ENCODE data around the gene DSG3.

The DSG3 gene

DNA sequence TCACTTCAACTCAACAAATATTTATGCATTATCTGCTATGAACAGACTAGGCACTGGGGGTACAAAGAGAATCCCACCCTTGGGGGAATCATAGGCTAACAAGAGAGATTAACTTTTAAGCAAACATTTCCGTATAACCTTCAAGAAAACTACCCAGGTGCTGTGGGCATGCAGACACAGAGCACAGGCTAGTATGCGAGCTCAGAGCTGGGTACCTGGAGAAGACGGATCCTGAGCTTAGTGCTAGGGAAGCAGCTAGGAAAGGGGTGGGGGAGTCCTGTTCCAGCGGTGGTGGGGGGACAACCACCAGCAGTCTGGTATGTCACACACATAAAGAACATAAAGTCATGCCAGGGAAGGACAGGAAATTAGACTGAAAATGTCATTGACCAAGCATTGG, 17.5 kb upstream of the DSG3 start:
- no peak for DNase-seq (ENCODE audit: low spot score)

- DNase-seq (ENCODE audit: low spot score): no peak
Observed at GRCh38 chr18:31430554-31430953, 17.0 kb upstream of the DSG3 start.

DNA sequence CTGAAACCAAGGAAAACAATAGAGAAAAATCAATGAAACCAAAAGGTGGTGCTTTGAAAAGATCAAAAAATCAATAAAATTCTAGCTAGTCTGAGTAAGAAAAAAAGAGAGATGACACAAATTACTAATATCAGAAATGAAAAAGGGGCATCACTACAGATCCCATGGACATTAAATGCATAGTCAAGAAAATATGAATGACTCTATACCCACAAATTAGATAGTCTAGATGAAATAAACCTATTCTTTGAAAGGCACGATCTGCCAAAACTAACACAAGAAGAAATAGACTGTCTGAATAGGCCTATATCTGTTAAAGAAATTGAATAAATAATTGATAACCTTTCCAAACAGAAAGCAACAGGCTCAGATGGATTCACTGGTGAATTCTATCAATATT, 15.2 kb upstream of the DSG3 start:
- DNase-seq (ENCODE audit: low spot score): no peak

- DNase-seq (ENCODE audit: low spot score): no peak
Observed at GRCh38 chr18:31436825-31437224, 10.7 kb upstream of the DSG3 start.

- DNase-seq (ENCODE audit: low spot score): no peak
Observed at GRCh38 chr18:31438402-31438801, 9.1 kb upstream of the DSG3 start.

DNA sequence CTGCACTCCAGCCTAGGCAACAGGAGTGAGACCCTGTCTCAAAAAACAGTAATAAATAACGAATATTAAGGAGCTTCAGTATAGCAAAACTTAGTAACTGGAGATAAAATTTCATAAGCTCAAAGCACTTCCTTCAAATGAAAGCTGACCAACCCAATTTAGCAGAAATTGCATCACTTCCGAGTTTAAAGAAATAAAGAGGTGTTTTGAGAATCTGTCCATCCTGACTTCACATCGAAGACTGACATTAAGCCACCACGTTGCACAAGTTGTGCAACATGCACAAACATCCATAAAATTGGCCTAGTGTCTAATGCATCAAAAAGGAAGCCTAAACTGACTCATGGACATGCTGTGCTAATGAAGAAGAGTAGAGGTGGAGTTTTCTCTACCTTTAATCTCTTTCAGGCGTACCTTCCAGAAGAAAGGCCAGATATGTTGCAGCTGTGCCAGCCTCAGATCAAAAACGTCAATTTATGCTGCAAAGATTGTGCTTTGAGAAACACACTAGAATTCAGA, 7.7 kb upstream of the DSG3 start:
- DNase-seq (ENCODE audit: low spot score): no peak

- no peak for DNase-seq (ENCODE audit: low spot score)
Observed at GRCh38 chr18:31440787-31441186, 6.8 kb upstream of the DSG3 start.

GRCh38 chr18:31441493-31441892, 6.0 kb upstream of the DSG3 start:
- no peak for DNase-seq (ENCODE audit: low spot score)

DNA sequence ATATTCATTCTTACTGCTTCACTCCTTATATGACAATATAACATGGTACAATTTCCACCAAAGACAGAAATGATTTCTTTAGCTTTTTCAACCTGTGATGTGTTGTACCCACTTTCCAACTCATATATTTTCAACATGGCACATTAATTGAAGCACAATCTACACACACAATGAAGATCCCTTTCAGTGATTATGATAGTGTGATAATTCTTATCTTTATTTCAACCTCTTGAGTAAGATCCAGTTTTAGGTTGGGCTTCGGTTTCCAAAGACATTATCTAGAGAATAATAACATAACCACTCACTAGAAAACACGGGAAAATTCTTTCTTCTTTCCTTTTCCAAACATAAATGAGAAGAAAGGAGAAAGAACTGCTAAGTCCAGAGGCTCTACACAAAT, 3.4 kb upstream of the DSG3 start:
- no peak for DNase-seq (ENCODE audit: low spot score)

- DNase-seq (ENCODE audit: low spot score): no peak
Observed at GRCh38 chr18:31445908-31446307, 1.6 kb upstream of the DSG3 start.

DNA sequence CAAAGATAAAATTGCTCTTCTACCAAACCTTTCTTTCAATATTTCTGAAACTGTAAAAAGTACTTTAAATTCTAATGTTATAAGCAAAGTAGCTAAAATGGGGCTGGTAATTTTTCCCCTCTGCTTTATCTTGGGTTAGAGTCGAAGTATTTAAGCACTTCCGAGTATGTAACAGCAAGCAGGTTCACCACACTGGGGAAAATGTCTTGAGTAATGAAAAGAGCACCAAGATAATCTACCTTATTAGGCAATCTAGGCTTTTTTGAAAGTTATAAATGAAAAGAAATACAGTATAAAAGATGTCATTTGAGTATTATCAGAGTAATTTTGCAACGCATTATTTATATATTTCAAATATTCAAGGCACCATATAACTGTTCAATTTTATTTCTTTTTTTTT, 687 bp upstream of the DSG3 start:
- no peak for DNase-seq (ENCODE audit: low spot score)

DNA sequence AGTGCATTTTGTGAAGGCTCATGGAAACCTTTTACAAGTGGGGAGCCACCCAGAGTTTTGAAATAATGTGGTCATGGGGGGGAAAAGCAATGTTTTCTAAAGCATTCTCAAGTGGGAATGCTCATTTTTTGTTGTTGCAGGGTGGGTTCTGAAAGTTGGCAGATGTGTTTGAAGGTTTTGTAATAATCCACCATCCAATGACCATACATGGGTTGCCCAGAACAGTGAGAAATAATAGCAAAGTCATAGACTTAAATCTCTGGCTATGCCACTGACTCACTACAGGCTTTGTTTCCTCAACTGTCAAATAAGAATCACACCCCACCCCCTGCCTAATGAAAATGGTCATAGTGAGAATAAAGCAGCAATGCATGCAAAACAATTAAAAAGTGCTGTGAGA, 2.9 kb downstream of the DSG3 start:
- DNase-seq (ENCODE audit: low spot score): no peak

GRCh38 chr18:31451625-31452024, 4.1 kb downstream of the DSG3 start:
- no peak for DNase-seq (ENCODE audit: low spot score)

GRCh38 chr18:31454066-31454708, 6.6 kb downstream of the DSG3 start:
- no peak for DNase-seq (ENCODE audit: low spot score)

DNA sequence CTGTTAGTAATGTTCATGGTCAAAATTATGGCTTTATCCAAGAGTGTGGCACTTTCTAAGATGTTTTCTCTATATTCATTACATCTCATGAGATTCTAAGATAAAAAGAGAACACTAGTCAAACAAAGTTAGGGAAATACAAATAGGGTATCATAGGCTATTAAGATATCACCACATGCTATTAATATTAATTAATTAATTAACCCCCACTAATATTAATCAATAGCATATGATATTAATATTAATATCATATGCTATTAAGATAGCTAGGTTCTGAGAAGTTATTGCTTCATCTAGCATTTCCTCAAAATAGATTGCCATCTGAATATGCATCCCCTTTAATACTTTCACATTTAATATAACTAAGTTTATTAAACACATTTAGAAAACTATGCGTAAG, 22.1 kb downstream of the DSG3 start:
- no peak for DNase-seq (ENCODE audit: low spot score)

- DNase-seq (ENCODE audit: low spot score): no peak
Observed at GRCh38 chr18:31478688-31479087, 31.1 kb downstream of the DSG3 start.

GRCh38 chr18:31482051-31482450, 34.5 kb downstream of the DSG3 start:
- no peak for DNase-seq (ENCODE audit: low spot score)

- no peak for DNase-seq (ENCODE audit: low spot score)
Observed at GRCh38 chr18:31483396-31483795, 35.9 kb downstream of the DSG3 start.

GRCh38 chr18:31484461-31484860, 36.9 kb downstream of the DSG3 start:
- DNase-seq (ENCODE audit: low spot score): no peak

DNA sequence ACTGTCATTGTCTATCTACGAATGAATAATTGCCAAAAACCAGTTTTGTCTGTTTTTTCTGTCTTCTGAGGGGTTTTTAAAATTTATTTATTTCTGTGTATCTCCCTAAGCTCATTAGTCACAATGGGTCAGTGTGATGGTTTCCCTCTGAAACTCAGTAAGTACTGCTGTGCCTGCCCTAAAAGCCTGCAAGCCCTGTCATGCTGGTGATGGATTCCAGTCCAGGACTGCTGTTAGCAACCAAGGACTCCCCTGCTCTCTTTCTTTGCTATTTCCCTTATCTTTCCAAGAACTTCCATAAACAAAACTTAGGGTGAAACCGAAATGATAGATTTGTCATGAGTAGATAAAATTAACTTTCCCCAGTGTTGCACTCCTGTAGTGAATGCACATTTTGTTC, 38.6 kb downstream of the DSG3 start:
- no peak for DNase-seq (ENCODE audit: low spot score)

GRCh38 chr18:31487246-31488015, 39.9 kb downstream of the DSG3 start:
- no peak for DNase-seq (ENCODE audit: low spot score)

DNA sequence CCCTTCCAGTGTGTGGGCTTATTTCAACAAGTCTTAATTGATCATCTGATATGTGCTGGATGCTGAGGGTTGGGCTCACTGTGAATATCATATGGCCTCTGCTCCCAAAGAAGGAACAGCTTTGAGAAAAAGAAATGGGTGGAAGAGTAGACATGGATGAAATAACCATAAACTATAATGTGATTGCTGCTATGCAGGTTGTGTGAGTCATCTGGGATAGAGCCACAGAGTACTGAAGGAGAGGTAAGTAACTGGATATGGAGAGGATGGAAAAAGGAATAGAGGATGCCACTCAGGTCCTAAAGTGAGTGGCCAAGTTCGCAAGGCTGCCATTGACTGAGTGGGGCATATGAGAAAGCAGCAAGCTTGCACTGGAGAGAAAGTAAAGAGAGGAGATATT, 41.8 kb downstream of the DSG3 start:
- no peak for DNase-seq (ENCODE audit: low spot score)

GRCh38 chr18:31490387-31490786, 42.8 kb downstream of the DSG3 start:
- no peak for DNase-seq (ENCODE audit: low spot score)

DNA sequence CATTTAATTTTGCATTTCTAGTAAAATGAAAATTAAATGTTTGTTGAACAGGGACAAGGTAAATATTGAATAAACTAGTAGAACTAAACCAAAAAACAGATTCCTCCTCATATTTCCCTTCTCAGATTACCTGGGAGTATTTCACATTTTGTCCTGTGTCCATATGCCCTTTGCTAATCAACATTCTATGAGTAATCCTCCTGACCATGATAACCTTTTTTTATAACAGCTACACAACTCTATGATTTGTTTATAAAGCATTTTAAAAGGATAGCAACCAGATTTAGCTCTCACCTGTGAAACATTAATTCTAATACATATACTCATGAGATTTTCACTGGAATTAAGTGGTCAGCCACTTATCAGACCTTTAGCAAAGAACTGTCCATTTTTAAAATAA, 43.3 kb downstream of the DSG3 start:
- no peak for DNase-seq (ENCODE audit: low spot score)

Data from left forelimb (tissue), 1 donor.